Astrocyte of the hippocampus (primary cell): ENCODE data around the gene STAG3.
"Not testable (repeated sequence)": the region's sequence is repeated elsewhere in the genome, so short reads cannot be mapped to it uniquely, and the experiment has no call there.

Source experiments
- DNase-seq: peaks from one replicate; pipeline ENCODE4 v3.0.0; 2011; ENCODE audit warnings: low read depth, low spot score

Gene STAG3

DNA sequence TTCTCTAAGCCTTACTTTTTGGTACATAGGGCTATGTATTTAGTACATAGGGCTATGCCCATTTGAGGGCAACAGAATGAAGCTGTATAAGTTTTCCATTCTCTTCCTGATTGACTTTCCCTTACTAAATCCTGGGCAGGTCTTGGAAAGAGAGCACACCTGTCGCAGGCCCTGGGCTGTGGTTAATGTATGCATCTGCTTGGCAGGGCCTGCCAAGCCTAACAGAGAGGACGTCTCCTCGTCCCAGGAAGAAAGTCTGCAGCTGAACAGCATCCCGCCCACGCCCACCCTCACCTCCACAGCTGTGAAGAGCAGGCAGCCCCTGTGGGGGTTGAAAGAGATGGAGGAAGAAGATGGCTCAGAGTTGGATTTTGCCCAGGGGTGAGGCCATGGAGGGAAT, 33.1 kb downstream of the STAG3 start:
- no peak for DNase-seq

DNA sequence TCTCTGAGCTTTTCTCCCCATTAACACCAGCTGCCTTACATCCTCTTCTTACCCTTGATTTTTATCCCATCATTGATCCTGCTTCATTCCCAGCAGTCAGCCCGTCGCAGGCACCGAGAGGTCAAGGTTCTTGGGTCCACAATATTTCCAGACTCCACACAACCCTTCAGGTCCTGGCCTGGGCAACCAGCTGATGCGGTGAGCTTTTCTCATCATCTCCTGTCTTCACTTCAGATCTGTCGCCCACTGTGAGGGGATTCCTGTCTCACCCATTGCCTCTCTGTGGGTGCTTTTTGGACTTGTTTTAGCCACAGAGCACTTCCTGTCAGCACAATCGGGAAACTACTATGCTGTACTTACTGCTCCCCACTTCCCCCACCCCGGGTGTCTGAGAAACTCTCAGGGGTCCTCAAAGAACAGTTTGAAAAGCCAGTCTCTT, 33.6 kb downstream of the STAG3 start:
- no peak for DNase-seq

DNA sequence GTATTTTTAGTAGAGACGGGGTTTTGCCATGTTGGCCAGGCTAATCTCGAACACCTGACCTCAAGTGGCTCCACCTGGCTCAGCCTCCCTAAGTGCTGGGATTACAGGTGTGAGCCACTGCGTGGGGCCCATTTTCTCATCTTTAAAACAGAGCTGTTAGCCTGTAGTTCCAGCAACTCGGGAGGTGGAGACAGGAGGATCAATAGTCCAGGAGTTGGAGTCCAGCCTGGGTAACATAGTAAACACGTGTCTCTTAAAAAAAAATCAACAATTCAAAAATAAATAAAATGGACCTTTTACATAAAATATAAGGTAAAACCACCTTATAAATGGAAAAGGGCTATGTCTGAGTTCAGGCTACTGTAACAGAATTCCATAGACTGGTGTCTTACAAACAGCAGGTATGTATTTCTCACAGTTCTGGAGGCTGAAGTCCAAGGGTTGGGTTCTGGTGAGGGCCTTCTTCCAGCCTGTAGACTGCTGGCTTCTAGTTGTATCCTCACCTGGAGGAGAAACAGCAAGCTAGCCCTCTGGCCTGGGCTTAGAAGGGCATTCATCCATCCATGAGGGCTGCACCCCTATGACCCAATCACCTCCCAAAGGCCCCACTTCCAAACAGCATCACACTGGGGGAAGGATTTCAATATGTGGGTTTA, 35.0 kb downstream of the STAG3 start:
- no peak for DNase-seq

DNA sequence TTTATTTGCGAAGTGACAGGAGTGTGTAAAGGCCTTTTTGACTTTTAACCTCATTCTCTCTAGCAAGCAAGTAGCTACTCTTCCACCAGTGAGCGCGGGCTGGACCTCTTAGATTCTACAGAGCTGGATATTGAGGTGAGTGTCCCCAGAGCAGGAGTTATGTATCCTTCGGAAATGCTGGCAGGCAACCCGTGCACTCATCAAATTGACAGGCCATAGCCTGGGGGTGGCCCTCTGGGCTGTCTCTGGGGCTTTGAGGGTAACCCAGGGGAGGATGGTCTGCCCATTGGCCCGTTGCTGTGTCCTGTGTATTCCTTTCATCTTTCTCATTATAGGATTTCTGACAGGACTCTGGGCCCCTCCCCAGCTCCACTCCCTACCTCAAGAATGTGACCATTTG, 36.0 kb downstream of the STAG3 start:
- no peak for DNase-seq

DNA sequence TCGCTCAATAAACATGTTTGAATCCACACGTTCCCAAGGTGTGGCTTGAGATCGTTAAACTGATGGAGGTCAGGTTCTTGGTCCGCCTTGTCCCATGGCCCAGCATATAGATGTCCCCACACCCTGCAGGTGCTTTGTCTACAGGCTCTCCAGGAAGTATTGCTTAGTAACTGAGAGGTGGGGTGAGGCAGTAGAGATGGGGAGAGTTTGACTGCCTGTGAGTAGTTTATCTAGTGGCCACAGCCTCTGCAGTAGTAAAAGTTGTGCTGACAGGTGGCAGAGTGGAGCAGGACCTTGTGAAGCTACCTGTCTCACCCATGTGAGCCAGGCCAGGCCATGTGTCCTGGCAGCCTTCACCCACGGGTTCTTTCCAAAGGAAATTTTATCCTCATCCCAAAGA, 36.6 kb downstream of the STAG3 start:
- not testable (repeated sequence) for DNase-seq

DNA sequence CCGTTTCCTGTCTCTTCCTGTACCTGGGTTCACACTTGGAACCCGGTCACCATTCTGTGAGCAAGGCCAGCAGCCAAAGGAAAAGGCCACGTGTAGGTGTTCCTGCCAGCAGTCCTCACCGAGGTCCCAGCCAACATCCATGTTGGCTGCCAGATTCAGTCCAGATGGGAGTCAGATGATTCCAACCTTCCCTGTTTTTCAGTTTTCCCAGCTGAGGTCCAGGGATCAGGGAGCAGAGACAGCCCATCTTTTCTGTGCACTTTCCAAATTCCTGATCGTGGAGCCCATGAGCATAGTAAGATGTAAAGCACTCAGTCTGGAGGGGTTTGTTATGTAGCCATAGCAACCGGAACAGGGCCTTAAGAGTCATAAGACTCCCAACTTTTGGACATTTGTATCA, 38.2 kb downstream of the STAG3 start:
- no peak for DNase-seq

DNA sequence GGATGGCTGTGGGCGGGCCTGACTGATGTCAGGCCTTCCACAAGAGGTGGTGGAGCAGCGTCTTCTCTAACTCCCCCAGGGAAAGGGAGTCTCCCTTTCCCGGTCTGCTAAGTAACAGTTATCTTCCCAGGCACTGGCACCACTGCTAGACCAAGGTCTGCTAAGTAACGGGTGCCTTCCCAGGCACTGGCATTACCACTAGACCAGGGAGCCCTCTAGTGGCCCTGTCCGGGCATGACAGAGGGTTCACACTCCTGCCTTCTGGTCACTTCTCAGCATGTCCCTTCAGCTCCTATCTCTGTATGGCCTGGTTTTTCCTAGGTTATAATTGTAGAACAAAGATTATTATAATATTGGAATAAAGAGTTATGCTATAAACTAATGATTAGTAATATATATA, 40.2 kb downstream of the STAG3 start:
- DNase-seq = peak; percentile 39

DNA sequence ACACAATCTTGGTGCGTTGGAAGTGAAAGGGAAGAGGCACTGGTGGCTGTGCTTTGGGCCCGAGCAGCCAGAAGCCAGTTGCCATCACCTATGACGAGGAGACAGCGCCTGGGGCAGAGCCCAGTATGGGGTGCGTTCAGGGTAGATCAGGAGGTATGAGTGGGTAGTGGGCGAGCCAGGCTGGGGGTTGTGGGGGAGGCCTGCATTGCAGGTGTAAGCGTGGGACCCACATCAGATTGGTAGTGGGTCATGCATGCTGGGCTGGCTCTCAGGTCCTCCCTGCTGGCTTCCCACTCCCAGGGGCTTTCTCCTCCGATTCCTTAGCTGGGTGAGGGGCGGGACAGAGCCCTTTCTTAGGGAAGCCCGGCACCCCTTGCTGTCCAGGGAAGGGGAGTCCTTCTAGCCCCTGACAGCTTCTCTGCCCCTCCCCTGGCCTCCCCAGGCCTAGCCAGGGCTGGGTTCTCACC, 41.6 kb downstream of the STAG3 start:
- no peak for DNase-seq

DNA sequence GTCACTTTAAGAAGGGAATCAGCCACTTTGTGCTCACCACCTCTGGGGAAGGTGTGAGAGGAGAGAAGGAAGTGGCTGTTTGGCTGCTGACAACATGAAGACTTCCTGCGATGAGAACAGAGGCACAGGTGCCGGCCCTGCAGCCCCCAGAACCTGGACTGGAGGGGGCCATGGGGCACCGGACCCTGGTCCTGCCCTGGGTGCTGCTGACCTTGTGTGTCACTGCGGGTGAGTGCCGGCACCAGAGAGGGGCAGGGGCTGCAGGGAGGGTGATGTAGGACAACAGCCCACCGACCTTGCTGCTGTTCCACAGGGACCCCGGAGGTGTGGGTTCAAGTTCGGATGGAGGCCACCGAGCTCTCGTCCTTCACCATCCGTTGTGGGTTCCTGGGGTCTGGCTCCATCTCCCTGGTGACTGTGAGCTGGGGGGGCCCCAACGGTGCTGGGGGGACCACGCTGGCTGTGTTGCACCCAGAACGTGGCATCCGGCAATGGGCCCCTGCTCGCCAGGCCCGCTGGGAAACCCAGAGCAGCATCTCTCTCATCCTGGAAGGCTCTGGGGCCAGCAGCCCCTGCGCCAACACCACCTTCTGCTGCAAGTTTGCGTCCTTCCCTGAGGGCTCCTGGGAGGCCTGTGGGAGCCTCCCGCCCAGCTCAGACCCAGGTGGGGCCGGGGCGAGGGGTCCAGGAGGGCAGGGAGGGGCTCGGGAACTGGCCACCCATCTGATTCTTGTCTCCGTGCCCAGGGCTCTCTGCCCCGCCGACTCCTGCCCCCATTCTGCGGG, 42.3 kb downstream of the STAG3 start, which contains the start of gene PVRIG:
Gene PVRIG, plus strand, starts transcription at position 149 of the 785 bp plus-strand sequence. Its CDS starts 22 bp downstream, at position 171.
- not testable (repeated sequence) for DNase-seq

DNA sequence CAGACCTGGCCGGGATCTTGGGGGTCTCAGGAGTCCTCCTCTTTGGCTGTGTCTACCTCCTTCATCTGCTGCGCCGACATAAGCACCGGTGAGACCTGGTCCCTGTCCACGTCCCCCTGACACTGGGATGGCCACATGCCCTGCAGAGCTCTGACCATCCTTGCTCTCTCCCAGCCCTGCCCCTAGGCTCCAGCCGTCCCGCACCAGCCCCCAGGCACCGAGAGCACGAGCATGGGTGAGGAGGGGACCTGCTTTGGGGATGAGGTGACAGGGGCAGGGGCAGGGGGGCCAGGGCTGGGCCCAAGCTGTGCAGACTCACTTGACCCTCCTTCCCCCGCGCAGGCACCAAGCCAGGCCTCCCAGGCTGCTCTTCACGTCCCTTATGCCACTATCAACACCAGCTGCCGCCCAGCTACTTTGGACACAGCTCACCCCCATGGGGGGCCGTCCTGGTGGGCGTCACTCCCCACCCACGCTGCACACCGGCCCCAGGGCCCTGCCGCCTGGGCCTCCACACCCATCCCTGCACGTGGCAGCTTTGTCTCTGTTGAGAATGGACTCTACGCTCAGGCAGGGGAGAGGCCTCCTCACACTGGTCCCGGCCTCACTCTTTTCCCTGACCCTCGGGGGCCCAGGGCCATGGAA, 43.0 kb downstream of the STAG3 start:
- DNase-seq = no peak

DNA sequence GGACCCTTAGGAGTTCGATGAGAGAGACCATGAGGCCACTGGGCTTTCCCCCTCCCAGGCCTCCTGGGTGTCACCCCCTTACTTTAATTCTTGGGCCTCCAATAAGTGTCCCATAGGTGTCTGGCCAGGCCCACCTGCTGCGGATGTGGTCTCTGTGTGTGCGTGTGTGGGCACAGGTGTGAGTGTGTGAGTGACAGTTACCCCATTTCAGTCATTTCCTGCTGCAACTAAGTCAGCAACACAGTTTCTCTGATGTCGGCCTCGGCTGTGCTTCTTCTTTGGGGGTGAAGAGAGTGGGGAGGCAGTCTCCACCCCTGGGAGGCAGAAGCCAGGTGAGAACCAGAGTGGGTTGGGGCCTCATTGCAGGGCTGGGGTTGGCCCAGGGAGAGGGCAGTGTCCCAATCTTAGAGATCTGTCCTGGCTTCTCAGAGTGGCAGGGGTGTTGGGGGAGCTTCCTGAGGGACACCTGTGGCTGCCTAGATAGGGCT, 43.6 kb downstream of the STAG3 start:
- DNase-seq = no peak

DNA sequence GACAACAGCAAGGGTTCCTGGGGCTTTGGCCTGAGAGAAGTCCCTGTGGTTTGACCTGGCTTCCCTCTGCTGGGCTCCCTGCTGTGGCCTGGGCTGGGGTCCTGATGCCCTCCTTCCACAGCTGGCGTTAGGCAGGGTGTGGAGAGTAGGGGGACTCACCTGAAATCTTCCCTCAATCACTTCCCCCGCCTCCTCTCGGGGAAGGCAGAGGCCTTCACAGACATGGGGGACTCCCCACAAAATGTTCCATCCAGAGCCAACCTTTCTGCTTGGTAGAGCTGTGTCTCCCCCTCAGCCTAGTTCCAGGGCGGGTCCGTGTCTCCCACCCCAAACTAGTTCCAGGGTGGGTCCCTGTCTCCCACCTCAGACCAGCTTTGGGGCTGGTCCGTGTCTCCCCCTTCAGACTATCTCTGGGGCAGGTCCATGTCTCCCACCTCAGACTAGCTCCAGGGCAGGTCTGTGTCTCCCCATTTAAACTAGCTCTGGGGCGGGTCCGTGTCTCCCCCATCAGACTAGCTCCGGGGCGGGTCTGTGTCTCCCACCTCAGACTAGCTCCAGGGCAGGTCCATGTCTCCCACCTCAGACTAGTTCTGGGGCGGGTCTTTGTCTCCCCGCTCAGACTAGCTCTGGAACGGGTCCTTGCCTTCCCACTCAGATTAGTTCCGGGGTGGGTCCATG, 44.2 kb downstream of the STAG3 start:
- DNase-seq = no peak

DNA sequence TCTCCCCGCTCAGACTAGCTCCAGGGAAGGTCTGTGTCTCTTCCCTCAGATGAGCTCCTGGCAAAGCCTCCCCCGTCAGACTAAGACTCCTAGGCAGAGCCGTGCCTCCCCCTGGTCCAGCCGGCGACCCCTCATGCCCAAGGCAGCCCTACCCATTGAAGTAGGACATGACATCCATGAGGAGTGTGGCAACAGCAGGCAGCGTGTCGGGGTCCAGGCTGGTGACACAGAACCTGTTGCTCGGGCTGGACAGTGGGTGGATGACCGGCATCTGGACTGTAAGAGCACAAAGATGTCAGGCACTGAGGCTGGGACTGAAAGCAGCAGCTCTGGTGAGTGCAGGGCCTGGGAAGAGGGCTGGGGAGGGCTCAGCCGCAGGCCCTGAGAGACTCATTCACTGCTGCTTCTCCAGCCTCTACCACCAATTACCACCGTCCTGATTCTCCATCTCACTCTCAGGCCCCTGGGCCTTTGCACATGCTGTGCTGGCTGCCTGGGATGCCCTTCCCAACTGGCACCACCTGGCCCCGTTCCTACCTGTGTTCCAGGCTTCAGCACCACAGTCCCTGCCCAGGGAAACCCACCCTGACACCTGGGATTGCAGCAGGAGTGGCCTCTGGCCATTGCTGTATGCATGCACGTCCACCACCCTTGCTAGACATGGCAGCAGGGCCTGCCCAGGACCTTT, 44.9 kb downstream of the STAG3 start:
- DNase-seq = no peak

DNA sequence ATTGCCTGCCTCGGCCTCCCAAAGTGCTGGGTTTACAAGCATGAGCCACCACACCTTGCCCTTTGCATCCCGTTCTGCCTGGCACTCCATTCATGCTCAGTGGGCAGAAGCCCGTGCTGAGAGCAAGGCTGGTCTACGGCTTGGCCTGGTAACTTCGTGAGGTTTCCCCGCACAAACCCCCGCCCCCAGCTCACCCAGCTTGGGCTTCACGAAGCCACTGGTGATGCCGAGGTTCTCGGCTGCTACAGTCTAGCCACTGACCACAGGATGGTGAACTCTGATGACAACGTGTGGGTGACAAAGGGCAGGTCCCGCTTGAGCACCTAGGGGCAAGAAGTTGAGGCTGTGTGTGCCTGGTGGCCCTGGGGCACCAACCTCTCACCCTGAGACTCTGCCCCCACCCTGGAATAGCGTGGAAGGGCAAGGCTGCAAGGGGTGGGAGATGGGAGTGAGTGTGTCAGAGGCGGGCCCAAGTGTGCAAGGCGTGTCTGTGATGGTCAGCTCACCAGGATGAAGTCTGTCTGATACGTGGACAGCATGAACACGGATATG, 45.7 kb downstream of the STAG3 start:
- not testable (repeated sequence) for DNase-seq

DNA sequence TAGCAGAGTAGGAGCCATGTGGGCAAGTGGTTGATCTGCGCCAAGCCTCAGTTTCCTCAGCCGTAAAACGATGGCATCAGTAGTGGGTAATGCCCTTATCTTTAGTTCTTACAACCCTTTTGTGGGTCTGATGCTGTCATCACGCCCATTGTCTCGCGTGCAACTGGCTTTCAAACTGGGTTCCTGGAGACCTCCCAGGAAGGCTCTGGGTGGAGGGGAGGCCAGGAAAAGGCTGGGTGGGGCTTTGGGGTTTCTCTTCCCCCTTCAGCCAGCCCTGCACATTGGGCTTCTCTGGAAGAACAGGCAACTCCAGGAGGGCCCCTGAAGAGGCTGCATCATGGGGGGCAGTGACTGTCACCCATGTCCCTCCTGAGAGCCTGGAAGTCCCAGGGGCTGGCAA, 47.2 kb downstream of the STAG3 start:
- DNase-seq = not testable (repeated sequence)

DNA sequence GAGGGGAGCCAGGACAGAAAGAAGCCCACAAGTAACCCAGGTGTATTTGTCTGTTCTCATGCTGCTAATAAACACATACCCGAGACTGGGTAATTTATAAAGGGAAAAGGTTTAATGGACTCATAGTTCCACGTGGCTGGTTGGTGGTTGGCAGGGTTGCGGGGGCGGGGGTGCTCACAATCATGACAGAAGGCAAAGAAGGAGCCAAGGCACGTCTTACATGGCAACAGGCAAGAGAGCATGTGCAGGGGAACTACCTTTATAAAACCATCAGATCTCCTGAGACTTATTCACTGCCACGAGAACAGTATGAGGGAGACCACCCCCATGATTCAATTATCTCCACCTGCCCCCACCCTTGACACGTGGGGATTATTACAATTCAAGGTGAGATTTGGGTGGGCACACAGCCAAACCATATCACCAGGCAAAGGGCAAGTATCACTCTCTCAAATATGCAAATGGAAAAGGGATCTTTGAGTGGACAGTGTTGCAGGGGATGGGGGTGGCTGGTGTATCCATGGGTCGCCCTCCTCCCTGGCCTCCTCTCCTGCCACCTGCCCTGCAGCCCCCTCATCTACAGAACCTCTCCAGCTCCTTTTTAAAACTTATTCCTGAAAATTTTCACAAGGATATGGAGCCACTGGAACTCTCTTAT, 57.1 kb downstream of the STAG3 start:
- not testable (repeated sequence) for DNase-seq

DNA sequence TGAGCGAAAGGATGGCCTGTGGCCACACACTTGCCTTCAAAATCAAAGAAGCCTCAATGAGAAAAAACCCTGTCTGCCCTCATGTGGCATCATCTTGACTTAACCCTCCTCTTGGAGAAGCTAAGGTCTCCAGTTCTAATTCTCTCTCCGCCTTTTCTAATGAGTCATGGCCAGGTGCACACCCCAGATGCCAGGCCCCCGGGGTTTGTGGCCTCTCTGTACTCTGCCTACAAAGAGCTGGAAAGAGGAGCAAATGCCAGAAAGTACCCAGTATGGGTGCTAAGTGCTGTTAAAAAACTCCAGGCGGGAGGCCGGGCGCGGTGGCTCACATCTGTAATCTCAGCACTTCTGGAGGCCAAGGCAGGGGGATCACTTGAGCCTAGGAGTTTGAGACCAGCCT, 62.3 kb downstream of the STAG3 start:
- DNase-seq = not testable (repeated sequence)

DNA sequence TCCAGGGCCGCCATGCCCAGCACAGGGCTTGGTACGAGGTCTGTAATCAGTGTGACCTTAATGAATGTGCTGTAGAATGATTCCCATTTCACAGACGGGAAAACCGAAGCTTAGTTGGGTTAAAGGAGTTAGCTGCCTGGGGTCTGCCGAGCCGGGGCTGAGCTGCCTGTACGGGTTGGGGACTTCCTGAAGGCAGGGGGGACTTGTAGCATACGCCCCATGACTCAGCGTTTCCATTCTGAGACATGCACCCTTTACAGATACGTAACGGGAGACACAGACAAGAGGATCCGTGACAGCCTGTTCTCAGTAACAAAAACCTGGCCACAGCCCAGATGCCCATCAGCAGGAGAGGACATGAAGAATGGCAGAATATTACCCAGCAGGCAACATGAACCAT, 65.7 kb downstream of the STAG3 start:
- DNase-seq = not testable (repeated sequence)

DNA sequence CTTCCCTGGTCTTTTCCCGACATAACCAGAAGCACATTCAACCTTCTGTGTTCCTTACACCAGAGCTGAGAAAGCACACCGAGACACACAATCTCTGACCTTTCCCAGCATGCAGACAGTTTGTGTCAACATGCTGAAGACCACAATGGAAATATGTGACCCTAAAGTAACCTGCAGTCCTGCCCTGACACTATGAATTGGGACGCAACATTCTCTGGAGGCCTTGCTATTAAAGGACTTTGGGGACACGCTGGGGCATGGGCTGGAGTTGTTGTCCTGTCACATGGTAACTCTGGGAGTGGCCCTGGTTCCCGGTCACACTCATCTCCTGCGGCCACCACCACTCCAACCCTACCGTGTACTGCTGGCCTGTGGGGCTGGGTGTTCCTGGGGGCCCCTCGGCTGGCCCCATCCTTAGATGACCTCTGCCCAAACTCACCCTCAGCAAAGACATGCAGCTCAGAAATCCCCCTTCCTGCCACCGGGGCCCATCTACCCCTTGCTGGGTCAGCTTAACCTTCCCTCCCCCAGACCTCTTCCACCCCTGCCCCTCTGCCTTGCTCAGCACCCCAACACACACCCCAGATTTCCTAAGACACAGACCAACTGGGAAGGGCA, 67.4 kb downstream of the STAG3 start:
- DNase-seq = not testable (repeated sequence)
